Prostate gland (tissue), 2 donors: ENCODE data around the gene ING1.

Experiments used
- POLR2A ChIP-seq: fragments of 450-650 bp; IDR thresholded peaks from one replicate; pipeline ENCODE4 v1.6.1; 2016; ENCODE audit warnings: antibody characterized with exemption, mild to moderate bottlenecking
- POLR2AphosphoS5 ChIP-seq: sonication (generic); formaldehyde crosslinking; IDR thresholded peaks from one replicate; pipeline ENCODE4 v1.6.1; 2017; ENCODE audit warnings: antibody characterized with exemption
- TF ChIP-seq, protein P1 (sequence below), 4 experiments: fragments of 200-600 bp in 2 of 4; fragments of 450-650 bp in 2 of 4; sonication (generic) in 2 of 4; IDR thresholded peaks; 1 replicate in 3 of 4; 2 replicates in 1 of 4; pipeline ENCODE4 v1.5.1; 2016 to 2019; ENCODE audit warnings: antibody characterized with exemption in 4 of 4, mild to moderate bottlenecking in 2 of 4, moderate library complexity in 2 of 4

GRCh38 chr13:110697842-110698241, 15.7 kb upstream of the ING1 start:
- TF ChIP-seq, protein P1, sequence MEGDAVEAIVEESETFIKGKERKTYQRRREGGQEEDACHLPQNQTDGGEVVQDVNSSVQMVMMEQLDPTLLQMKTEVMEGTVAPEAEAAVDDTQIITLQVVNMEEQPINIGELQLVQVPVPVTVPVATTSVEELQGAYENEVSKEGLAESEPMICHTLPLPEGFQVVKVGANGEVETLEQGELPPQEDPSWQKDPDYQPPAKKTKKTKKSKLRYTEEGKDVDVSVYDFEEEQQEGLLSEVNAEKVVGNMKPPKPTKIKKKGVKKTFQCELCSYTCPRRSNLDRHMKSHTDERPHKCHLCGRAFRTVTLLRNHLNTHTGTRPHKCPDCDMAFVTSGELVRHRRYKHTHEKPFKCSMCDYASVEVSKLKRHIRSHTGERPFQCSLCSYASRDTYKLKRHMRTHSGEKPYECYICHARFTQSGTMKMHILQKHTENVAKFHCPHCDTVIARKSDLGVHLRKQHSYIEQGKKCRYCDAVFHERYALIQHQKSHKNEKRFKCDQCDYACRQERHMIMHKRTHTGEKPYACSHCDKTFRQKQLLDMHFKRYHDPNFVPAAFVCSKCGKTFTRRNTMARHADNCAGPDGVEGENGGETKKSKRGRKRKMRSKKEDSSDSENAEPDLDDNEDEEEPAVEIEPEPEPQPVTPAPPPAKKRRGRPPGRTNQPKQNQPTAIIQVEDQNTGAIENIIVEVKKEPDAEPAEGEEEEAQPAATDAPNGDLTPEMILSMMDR (IDR thresholded peaks at IDR 0.05): no peak
- TF ChIP-seq POLR2A: no peak
- TF ChIP-seq POLR2AphosphoS5: no peak
